GM12891 (cell line): ENCODE results near the gene MAP1B.

Source experiments
- PAX5 ChIP-seq: IDR thresholded peaks from 2 replicates; pipeline ENCODE4 v1.6.1; 2011; ENCODE audit warnings: low read length, moderate library complexity, mild to moderate bottlenecking; ENCODE audit not compliant: insufficient read depth, severe bottlenecking
- POLR2A ChIP-seq: IDR thresholded peaks from 2 replicates; pipeline ENCODE4 v1.6.1; 2011; ENCODE audit warnings: low read depth, low read length, control low read depth
- POLR2AphosphoS5 ChIP-seq: IDR thresholded peaks from 2 replicates; pipeline ENCODE4 v1.6.1; 2011; ENCODE audit warnings: low read depth, low read length, control low read depth
- SPI1 ChIP-seq: IDR thresholded peaks from 2 replicates; pipeline ENCODE4 v1.6.1; 2011; ENCODE audit warnings: low read depth, low read length, control low read depth
- TAF1 ChIP-seq: IDR thresholded peaks from 2 replicates; pipeline ENCODE4 v1.6.1; 2011; ENCODE audit warnings: low read depth, low read length, control low read depth

DNA sequence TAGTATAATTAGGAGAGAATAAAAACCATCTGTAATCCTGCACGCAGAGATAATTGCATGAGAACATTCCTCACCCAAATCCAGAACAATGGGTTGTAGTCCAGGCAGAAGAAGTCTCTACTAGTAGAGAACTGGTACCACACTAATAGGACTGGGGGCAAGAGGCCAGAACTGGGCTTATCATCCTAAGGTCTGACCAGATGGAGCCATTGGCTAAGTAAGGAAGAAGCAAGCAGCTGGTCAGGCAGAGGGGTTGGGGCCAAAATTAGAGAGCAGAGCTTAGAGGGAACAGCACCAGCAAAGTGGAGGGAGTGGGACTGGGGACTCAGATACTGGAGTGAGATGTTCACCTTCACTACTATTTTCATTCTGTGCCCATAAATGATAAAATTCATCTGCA is 35.4 kb upstream of the MAP1B start:
- TF ChIP-seq POLR2AphosphoS5 (no peak), POLR2A (no peak), TAF1 (no peak), SPI1 (no peak), PAX5 (no peak)
